ENCODE measurements around the gene TDG.

DNA sequence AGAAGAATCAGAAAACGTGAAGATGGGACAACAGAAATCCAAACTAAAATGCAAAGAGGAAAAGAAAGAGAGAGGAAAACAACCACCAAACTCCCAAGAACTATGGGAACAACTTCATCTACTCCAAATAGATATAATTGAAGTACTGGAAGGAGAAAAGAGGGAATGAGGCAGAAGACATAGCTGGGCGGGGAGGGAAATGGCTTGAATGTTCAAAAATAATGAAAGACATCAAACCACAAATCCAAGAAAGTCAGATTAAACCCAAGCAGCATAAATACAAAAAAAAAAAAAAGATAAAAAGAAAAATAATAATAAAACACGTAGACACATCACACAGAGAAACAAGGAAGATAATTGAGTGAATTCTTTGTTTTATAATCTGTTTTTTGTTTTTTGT, 47.8 kb upstream of the TDG start:
- TF ChIP-seq, protein P1, sequence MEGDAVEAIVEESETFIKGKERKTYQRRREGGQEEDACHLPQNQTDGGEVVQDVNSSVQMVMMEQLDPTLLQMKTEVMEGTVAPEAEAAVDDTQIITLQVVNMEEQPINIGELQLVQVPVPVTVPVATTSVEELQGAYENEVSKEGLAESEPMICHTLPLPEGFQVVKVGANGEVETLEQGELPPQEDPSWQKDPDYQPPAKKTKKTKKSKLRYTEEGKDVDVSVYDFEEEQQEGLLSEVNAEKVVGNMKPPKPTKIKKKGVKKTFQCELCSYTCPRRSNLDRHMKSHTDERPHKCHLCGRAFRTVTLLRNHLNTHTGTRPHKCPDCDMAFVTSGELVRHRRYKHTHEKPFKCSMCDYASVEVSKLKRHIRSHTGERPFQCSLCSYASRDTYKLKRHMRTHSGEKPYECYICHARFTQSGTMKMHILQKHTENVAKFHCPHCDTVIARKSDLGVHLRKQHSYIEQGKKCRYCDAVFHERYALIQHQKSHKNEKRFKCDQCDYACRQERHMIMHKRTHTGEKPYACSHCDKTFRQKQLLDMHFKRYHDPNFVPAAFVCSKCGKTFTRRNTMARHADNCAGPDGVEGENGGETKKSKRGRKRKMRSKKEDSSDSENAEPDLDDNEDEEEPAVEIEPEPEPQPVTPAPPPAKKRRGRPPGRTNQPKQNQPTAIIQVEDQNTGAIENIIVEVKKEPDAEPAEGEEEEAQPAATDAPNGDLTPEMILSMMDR (IDR thresholded peaks at IDR 0.05) = no peak
- no peak for TF ChIP-seq POLR2A (IDR thresholded peaks at IDR 0.05)
